HG02588 (cell line): ENCODE measurements around the gene GPR78.
"Not testable (repeated sequence)": the region's sequence is repeated elsewhere in the genome, so short reads cannot be mapped to it uniquely, and the experiment has no call there.

Experiments
- ATAC-seq: cut with Tn5 transposase; IDR thresholded peaks from one replicate; pipeline ENCODE4 v1.9.1; 2021; ENCODE audit warnings: mild to moderate bottlenecking, moderate library complexity; ENCODE audit not compliant: unreplicated experiment

GPR78 gene

DNA sequence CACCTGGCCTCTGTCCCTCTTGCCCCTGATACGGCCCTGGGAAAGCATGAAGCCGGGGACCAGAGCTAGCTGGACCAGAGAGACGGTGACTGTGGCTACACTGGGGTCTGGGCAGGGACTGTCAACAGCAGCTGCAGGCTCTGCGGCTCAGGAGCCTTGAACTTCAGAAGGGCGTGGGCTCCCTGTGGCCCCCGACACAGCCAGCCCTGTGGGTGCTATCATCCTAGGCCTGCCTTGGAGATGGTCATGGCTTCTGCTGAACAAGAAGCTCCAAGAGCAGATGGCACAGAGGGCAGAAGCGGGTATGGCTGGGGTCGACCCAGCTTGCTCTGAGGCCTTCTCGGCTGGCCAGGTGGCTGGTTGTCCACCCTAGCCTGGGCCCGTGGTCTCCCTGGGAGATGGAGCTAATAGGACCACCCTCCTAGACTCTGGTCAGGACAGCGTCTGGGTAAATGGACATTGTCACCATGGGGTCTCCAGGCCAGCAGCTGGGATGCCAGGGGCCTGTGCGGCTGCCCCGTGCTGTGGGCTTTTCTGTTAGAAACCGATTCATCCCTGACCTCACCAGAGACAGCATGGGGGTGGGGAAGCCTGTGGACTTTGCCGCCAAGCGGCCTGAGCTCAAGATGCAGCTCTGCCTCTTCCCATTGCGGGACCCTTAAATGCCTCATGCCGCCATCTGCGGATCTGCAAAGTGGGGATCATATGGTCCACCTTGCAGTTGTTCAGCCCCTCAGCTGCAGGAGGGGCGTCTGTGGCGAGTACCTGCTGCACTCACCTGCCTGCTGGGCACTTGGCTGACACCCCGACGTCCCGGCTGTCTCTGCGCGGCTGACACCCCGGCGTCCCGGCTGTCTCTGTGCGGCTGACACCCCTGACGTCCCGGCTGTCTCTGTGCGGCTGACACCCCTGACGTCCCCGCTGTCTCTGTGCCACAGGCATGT, 33.5 kb downstream of the GPR78 start:
- ATAC-seq = no peak

DNA sequence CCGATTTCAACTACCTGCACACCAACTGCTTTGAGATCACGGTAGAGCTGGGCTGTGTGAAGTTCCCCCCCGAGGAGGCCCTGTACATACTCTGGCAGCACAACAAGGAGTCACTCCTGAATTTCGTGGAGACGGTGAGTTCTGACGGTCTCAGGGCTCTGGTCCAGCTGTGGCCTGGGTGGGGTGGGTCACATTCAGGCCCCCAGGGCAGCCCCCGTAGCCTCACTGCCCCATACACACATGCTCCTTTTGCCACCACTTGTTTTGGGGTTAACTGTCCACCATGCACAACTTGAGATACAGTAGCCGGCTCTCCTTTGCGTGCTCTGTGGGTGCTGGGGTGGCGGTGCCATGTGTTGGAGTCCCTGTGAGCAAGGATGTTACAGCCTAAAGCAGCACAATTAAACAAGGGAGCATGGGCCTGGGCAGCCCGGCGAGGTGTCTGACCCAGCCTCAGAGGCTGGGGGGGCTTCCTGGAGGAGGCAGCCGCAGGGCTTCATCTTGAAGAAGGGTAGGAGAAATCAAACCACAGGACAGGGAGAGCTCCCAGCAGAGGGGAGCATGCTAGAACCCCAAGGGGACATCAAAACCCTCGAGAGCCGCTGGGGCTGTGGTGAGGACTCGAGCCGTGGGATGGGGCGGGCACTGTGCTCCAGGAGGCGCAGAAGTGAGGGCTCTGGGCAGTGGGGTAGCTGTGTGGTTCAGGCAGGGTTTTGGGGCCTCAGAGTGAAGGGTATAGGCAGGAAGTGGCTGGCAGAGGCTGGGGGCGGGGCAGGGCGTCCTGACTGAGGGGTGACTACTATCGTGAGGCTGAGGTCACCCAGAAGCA, 34.4 kb downstream of the GPR78 start:
- no peak for ATAC-seq

DNA sequence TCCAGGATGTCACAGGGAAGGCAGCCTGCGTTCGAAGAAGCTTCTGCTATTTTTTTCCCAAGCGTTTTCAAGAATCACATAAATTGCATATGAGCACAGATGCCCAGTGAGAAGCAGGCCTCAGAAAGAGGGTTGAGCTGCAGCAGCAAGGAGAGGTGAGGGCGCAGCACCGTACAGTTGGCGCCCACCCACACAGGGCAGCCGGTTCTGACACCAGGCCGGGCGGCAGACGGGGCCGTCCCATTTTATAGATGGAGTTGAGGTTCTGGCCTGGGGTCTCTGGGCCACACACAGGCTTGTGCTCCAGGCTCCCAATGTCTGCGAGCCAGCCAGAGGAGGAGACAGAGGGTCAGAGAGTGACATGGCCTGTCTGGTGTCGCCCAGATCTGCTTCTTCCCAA, 35.2 kb downstream of the GPR78 start:
- no peak for ATAC-seq

DNA sequence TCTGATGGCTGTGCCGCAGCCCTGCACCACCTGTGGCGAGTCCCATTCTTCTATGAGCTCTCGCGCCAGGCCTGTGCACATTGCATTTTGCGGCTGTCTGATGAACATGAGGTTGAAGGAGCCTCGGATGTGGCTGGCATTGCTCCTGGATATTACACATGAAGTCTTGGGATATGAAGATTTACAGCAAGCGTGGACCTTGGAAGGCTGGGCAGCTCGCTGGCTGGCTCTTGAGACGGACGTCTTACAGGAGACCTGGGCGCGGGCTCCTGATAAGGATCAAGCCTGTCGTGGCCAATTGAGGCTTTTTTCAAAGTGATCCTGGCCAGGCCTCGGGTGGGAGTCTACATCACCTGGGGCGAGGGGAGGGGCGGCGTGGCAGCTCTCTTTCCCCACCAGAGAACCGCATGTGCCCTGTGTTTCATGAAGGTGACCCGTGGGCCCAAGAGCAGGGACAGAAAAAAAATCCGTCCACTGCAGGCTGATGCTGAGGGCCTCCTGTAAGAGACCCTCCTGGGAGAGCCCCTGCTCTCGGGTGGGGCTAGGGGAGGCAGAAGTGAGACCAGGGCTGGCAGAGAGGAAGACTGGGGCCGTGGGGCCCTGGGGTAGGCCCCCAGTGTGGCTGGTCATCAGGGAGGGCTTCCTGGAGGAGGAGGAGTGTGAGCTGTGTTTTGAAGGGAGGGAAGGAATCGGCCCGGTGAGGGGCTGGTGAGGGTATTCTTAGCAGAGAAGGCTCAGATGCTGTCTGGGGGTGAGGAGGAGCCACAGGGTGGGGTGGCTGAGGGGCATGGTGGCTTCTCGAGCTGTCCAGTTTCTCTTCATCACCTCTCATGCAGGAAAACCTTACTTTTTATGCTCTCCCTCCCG, 36.0 kb downstream of the GPR78 start:
- ATAC-seq = no peak

DNA sequence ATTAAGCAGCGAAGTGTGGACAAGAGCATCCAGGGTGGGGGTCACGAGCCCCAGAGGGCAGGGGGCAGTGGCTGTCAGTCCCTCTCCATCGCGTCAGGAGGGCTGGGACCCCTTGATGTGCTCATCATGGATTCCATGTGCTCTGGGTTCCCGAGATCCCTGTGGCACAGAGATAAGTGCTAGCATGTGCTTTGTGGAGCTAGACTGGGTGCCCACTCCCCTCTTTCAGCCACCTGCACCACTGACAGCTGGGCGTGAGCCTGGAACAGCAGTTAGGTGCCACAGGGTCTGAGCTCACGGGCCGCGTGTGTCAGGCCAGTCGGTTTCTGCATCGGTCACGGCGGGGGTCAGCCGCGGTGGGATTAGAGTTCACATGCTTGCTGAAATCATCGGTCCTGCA, 36.6 kb downstream of the GPR78 start:
- ATAC-seq = no peak

DNA sequence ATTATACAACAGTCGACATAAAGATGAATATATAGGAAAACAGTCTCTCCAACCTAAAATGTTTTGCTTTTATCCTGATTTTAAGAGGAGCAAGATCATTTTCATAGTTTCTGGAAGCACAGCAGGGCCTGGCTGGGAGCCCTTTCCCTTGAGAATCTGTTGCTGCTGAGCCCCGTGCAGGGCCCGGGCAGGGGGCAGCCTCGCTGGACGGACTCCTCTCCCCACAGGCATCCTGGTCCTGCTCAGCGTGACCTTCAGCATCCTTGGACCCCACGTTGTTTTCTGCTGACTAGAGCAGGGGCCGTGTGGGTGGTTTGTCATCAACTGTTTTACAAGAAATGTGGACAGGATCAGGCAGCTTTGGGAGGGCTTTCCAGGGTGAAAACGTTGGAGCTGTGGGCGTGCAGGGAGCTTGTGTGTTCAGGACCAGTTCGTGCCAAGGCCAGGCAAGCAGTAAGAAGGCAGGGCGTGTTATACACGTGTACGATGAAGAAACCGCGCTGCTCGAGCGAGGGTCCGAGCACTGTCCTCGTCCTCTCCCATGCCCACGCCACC, 37.4 kb downstream of the GPR78 start:
- no peak for ATAC-seq

DNA sequence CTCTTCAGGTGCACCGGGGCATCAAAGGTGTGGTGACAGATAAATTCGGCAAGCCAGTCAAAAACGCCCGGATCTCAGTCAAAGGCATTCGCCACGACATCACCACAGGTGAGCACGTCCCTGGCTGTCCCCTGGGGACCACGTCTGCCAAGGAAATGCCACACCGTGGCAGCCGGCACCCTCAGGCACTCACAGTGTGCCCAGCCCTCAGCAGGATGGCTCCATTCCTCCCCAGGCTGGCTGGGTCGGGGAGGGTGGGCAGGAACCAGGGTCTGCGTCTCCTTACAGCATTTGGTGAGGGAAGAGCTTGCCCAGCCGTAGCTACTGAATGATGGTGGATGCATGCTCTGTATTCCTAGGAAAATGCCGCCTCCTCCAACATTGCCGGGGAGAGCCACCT, 38.2 kb downstream of the GPR78 start:
- no peak for ATAC-seq

DNA sequence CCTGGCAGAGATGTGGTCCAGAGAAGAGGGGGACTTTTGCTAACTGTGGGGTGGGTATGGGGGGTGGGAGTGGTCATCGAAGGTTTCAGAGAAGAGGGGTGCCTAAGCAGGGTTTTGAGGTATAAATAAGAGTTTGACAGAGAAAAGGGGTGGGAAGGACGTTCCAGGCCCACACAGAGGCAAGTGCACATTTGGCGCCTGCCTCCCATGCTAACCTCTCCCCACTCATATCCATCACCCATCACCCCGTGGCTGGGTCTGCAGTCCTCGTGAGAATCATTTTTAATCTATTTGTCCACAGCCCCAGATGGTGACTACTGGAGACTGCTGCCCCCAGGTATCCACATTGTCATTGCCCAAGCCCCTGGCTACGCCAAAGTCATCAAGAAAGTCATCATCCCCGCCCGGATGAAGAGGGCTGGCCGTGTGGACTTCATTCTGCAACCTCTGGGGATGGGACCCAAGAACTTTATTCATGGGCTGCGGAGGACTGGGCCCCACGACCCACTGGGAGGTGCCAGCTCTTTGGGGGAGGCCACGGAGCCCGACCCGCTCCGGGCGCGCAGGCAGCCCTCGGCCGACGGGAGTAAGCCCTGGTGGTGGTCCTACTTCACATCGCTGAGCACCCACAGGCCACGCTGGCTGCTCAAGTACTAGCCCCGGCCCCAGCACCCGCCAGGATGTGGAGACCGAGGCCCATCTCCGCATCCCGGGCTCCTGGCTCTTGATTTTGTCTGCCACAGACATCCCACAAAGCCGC, 38.9 kb downstream of the GPR78 start:
- ATAC-seq = no peak

DNA sequence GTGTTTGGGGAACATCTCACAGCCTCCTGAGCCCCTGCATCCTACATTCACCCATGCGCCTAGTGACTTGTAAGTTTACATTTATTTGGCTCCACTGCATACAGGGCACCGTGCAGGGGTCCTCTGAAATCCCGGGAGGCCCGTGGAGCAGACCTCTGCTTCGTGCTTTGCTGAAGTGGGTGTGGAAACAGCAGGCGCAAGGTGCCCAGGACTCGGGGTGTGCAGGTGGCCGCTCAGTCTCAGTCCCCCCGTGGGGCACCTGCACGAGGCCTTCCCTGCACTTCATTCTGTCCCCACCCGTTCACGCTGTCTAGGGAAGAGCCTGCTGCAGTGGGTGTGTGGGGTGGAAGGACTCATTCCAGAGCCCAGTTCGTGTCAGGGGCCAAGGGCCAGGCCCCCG, 40.9 kb downstream of the GPR78 start:
- ATAC-seq = not testable (repeated sequence)

DNA sequence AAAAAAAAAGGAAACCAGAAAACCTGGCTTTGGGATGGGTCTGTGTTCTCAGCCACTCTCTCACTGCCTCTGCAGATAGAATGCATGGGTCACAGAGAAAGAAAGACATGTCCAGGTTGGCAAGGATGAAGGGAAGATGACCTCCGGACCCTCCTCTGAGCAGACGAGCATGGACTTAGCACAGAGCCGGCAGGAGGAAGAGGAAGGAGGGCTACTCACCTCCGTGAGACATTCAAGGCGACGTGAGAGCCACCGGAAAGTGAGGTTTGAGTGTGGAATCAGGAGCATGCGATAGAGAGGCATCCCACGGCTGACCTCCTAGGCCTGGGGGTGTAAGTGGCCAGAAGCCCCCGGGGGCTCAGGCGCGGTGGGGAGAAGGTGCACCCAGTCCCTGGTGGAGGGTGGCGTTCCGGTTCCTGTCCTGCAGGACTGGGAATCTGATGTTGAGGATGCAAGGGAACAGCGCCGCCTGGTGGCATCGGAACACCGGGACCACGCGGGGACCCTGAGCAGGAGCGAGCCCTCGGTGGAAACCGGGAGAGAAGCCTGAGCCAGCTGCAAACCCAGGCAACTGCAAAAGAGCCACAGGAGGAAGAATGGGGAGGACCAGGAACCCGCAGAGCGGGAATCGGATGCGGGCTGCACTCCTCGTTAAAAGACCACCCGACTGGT, 44.5 kb downstream of the GPR78 start:
- ATAC-seq = not testable (repeated sequence)

DNA sequence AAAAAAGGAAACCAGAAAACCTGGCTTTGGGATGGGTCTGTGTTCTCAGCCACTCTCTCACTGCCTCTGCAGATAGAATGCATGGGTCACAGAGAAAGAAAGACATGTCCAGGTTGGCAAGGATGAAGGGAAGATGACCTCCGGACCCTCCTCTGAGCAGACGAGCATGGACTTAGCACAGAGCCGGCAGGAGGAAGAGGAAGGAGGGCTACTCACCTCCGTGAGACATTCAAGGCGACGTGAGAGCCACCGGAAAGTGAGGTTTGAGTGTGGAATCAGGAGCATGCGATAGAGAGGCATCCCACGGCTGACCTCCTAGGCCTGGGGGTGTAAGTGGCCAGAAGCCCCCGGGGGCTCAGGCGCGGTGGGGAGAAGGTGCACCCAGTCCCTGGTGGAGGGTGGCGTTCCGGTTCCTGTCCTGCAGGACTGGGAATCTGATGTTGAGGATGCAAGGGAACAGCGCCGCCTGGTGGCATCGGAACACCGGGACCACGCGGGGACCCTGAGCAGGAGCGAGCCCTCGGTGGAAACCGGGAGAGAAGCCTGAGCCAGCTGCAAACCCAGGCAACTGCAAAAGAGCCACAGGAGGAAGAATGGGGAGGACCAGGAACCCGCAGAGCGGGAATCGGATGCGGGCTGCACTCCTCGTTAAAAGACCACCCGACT, 50.2 kb downstream of the GPR78 start:
- not testable (repeated sequence) for ATAC-seq

DNA sequence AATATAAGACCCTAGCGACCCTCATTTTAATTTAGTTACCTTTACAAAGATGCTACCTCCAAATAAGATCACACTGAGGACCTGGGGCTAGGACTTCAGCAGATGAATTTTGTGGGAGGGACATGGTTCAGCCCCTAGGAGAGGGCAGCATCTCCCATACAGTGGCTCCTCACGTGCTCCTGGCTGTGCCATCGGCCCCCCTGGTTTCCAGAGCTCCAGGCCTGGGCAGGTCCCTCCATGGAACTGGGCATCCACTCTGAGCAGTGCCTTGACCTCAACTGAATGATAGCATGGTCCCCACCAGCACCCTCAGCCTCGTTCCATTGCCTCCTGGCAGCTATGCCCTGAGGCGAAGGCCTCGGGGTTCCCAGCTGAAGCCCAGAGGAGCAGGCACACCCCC, 51.7 kb downstream of the GPR78 start:
- not testable (repeated sequence) for ATAC-seq

DNA sequence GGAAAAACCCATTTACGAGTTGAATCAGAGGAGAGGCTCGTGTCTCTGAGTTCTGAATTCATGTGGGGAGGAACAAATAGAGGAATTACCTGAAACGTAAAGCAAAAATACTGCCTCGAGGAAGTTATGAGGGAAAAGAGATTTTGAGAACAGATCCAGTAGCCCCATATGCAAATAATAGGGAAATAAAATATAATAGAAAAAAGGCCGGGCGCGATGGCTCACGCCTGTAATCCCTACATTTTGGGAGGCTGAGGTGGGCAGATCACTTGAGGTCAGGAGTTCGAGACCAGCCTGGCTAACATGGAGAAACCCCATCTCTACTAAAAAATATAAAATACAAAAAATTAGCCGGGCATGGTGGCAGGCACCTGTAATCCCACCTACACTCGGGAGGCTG, 54.6 kb downstream of the GPR78 start:
- ATAC-seq = not testable (repeated sequence)

DNA sequence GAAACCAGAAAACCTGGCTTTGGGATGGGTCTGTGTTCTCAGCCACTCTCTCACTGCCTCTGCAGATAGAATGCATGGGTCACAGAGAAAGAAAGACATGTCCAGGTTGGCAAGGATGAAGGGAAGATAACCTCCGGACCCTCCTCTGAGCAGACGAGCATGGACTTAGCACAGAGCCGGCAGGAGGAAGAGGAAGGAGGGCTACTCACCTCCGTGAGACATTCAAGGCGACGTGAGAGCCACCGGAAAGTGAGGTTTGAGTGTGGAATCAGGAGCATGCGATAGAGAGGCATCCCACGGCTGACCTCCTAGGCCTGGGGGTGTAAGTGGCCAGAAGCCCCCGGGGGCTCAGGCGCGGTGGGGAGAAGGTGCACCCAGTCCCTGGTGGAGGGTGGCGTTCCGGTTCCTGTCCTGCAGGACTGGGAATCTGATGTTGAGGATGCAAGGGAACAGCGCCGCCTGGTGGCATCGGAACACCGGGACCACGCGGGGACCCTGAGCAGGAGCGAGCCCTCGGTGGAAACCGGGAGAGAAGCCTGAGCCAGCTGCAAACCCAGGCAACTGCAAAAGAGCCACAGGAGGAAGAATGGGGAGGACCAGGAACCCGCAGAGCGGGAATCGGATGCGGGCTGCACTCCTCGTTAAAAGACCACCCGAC, 55.8 kb downstream of the GPR78 start:
- not testable (repeated sequence) for ATAC-seq
